HG02798 (cell line): ENCODE data around the gene CXCR6.

Experiments used
- ATAC-seq: cut with Tn5 transposase; IDR thresholded peaks from one replicate; pipeline ENCODE4 v1.9.1; 2021; ENCODE audit warnings: mild to moderate bottlenecking; ENCODE audit not compliant: unreplicated experiment, poor library complexity

The CXCR6 gene

DNA sequence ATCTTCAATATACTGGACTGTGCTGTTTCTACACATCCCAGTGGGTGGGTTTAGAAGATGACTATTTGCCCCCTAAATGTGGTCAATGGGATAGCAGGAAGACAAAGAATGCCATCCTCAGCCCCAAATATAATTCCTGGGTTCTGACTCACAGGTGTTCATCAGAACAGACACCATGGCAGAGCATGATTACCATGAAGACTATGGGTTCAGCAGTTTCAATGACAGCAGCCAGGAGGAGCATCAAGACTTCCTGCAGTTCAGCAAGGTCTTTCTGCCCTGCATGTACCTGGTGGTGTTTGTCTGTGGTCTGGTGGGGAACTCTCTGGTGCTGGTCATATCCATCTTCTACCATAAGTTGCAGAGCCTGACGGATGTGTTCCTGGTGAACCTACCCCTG is 3.0 kb downstream of the CXCR6 start:
- no peak for ATAC-seq

DNA sequence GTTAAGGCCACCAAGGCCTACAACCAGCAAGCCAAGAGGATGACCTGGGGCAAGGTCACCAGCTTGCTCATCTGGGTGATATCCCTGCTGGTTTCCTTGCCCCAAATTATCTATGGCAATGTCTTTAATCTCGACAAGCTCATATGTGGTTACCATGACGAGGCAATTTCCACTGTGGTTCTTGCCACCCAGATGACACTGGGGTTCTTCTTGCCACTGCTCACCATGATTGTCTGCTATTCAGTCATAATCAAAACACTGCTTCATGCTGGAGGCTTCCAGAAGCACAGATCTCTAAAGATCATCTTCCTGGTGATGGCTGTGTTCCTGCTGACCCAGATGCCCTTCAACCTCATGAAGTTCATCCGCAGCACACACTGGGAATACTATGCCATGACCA is 3.6 kb downstream of the CXCR6 start:
- no peak for ATAC-seq

DNA sequence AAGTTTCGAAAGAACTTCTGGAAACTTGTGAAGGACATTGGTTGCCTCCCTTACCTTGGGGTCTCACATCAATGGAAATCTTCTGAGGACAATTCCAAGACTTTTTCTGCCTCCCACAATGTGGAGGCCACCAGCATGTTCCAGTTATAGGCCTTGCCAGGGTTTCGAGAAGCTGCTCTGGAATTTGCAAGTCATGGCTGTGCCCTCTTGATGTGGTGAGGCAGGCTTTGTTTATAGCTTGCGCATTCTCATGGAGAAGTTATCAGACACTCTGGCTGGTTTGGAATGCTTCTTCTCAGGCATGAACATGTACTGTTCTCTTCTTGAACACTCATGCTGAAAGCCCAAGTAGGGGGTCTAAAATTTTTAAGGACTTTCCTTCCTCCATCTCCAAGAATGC is 4.1 kb downstream of the CXCR6 start:
- ATAC-seq, result no peak

DNA sequence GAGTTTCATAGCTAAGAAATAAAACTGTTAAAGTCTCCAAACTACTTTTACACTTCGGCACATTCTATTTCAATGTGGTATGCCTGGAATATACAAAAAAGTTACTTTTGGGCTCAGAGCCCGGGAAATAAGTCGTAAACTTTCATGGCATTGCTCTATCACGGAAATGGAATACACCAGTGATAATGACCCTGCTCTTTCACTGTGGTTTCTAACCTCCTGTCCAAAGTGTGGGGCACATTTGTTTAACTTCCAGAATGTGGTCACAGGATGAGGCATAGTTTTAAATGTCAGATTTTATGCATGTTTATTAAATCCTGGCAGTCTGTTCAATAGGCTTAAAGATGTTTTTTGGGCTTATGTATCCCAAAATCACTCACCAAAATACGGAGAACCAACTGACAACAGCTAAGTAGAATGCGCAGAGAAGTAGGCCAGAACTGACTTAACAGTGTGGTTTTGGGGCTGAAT is 5.1 kb downstream of the CXCR6 start:
- ATAC-seq, result no peak

DNA sequence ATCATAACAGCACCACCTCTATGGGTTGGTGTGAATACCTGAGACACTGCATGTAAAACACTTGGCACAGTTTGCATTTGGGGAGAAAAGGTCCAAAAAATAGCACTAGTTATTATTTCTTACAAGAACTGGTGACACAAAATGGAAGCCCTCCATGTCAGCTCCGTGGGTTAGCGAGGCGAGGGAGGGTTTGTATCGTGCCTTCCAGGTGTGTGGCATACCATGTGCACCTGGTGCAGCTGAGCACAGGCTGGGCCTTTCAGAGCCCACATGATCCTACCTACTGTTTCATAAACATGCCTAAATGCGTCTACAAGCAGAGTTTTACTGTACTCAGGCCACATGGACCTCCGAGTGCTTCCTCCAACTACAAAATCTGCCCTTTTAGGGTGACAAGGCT is 5.6 kb downstream of the CXCR6 start:
- ATAC-seq, result no peak

DNA sequence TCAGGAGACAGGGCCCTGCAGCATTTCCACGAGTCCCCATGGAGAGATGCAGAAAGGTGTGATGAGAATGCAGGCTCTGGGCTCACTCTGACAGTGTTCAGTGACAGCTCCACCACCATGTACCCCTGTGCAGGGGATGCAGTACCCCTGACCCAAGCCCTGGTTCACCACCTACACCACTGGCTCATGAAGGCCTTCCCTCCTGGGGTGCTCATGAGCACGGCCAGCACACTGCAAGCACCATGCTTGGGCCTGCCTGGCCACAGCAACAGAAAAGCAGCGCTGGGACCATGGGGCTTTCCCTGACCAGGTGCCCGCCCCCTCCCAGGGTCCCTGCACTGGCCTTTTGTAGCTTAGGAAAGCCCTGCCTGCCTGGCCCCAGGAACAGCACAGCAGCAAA is 6.2 kb downstream of the CXCR6 start:
- no peak for ATAC-seq

DNA sequence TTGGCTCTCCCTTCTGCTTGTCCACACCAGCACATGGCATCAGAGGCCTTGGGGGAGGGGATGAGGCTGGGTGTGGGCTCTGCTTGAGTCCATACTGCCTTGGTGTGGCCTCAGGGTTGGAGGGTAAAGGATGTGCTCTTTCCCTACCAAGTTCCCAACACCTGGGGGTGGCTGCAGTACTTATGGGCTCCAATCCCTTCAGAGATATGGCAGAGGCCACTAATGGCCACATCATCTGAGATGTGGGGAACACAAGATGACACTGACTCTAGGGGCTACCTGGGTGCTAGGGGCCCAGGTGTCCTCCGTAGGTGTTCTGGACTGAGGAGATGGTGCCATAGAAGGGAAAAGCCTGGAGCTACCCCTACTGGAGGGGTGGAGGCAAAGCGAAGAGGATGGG is 6.9 kb downstream of the CXCR6 start:
- ATAC-seq, result no peak

DNA sequence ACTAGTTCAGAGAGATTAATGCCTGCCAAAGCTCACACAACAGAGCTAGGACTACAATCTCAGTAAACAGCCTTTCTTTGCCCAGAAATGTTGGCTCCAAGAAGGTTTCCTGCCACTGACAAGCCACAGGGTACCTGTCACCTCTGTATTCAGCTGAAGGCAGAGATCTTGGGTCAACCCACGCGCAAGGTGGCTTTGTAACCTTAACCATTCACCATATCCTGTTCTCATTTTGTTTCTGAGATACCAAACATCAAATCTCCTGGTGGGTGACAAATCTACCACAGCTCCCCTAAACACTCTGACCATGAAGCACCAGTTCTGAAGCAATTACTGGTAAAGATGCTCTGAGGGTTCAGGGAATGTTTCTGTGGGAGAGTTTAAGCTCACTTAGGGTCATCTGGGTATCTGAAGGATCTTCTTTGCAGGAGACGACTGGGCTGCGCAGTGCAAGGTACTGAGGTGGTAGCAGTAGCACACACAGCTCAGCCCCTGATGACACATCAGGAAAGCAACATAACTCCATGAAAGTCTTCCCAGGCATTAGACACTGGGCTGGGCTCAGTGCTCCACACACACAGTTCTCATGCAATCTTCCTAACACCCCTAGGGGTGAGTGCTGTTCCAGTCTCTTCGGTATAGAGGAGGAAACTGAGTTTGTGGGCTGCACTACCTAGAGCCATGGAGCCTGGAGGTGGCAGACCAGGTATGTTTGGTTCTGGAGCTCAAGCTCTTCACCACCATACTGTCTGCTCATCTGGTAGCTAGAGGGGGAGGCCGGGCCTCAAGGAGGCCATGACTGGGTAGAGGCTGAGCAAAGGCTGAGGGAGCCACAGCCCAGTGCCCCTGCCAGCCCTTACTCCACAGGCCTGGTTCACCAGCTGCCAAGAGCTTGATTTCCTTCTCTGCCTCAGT is 7.7 kb downstream of the CXCR6 start:
- ATAC-seq, result no peak

DNA sequence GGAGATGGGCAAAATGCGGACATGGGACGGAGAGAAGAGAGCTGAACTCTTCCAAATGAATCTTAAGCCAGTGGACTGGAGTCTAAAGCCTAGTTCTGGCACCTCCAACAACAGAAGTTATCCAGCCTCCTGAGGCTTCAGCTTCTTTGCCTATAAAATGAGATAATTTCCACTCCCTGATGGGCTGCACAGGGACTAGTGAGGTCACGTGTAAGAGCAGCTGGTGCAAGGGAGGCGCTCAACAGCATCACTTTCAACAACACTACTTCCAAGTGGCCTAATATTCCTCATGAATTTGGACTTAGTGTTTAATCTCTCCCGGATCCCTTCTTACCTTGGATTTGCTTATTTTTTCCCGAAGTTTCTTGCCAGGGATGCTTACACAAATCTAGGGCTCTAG is 8.7 kb downstream of the CXCR6 start:
- ATAC-seq, result no peak

DNA sequence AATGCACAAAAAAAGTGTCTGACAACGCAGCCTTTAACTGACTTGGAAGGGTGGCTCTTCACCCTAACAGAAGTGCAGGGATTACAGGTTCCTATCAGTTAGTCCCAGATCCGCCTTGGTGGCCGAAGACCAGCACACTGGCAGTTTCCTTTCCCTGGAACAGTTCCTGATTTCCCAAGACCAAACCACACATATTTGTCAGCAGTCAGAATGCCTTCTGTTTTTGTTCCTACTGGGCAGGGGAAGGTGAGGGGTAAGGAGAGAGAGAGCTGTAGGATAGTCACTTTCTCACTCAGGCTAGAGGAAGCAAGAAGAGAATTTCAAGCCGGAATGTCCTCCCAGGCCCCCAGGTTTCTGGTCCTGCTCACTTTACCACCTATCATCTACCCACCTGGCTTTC is 9.2 kb downstream of the CXCR6 start:
- ATAC-seq, result no peak

DNA sequence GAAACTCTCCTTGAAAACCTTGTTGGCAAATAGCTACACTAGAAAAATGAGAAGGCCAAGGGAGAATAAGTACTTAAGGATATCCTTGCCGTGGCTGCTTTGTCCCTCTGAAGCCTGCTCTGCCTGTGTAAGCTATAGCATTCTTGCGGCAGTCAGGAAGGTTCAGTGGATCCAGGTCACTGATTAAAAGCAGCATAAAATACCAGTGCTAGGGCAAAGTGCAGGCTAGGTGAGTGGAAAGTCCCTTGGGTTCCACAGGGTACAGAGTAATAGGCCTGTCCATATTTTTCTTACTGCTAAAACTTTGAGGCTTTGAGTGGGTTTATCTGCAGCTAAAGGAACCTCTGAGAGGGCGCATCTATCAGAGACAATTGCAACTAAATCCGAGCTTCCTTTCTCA is 10.3 kb downstream of the CXCR6 start:
- ATAC-seq, result no peak

DNA sequence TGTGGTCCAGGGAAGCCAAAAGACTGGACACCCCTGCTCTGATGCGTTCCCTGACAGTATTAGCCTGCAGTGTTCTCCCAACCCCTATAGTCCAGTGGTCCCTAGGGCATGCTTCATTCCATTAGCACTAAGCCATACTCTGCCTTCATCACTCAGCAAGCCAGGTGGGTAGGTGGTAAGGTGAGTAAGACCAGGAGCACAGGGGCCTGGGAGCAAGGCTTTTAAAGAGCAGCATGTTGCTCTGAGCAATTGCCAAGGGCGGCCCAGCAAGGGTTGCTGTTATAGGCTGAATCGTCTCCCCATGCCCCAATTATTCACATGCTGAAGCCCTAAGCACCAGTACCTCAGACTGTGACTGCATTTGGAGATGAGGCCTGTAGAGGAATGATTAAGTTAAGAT is 11.0 kb downstream of the CXCR6 start:
- no peak for ATAC-seq

DNA sequence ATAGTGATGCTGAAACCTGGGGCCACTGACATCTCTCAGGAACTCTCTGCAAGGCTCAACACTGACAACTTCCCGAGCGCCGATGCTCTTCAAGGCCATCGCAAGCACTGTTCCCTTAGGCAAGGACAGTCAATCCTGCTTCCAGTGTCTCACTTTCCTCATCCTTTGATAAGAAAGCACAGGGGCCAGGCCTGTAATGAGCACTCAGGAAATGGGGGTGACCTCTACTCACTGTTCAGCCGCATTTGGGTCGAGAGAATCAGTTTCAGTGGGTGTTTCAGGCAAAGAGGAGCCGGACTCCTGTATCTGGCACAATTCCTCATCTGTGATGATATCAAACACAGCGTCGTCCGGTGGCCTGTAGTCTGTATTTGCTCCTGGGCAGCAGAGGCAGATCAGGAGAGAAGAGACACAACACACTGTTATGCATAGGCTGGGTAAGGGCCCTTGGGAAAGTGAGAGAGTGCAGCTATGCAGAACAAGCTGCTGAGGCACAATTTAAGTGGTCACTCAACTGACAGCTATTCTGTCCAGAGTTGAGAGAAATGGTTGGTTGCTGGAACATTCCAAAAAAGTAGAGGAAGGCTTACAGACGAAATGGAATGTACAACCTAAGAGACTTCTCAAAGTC is 11.9 kb downstream of the CXCR6 start:
- ATAC-seq, result no peak

DNA sequence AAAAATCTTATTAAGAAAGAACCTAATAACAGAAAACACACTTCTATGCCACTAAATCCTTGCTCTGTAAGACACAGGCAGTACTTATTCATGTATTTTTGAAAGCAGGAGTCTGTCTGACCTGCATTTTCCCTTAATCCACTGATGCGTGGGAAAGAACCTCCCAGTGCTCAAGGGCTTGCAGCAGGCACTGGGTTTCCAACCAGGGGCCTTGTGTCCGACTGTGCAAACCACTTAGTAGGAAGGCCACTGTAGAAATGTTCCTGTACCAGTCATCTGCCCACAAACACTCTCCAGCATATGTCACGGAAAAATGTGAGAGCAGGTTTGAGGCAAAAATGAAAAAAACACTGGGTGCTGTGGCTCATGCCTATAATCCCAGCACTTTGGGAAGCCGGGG is 12.4 kb downstream of the CXCR6 start:
- no peak for ATAC-seq

DNA sequence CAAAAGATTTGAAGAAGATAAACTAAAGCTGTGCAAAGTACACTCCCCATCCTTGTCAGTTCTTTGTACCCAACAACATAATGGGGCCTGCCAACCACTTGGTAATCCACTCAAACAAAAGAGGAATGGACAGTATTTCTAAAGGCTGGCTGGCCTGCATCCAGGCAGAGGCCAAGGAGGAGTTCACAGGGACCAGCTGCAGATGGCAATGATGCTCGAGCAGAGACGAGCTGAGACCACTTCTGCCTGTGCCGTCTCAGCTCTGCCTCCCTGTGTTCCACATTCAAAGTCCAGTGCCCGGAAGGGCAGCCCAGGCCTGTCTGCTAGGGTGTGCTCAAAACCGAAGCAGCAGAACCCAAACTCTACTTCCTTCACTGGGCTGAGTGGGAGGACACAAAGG is 14.3 kb downstream of the CXCR6 start:
- ATAC-seq, result no peak

DNA sequence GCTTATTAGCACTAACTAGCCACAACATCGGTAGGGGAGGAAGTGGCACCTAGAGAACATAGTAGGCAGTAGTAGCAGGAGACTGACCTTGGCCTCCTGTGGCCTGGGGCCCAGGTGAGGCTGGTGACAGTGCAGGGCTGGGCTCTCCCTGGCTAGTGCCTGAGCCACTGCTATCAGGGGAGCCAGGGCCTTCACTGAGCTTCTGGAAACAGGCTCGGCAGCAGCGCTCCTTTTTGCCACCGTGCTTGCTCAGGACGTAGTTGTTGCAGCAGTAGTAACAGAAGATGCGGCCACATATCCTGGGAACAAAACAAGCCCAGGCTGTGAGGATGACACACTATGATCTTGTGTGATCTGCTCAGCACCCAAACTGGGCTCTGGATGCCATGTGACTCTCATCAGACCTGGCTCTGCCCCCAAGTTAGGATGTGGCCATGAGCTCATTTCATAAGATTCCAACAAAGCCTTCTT is 15.1 kb downstream of the CXCR6 start:
- no peak for ATAC-seq

DNA sequence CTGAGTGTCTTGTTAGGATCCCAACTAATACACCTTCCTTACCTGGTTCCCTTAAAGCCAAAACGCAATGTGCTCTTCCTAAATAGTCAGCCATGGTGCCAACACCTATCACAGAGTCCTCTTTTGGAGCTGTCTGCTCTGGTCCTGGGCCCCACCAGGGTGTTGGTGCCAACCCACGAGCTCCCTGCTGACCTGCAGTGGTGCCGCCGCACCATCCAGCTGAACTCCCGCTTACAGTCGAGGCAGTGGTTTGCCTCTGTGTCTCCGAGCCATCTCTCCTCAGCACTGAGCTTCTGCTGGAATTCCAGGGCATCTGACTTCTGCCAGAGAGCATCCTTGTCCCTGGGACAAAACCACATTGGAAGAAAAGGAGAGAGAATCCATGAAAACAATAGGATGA is 15.9 kb downstream of the CXCR6 start:
- ATAC-seq, result no peak

DNA sequence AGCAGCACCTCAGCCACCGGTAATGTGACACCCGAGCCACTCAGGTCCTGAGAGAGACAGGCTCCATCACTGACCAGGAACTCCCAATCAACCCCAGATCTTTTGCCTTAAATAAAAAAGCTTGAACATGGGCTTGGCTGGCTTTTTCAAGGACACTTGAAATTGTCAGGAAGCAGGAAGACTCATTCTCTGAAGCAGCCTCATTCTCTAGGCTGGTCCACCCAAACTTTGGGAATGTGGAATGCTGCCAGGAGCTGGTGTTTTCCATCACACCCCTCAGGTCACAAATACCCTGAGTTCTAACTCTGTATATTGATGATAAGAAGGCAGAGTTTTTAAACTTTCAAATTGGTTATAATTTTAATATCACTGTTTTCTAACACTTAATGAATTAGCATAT is 17.0 kb downstream of the CXCR6 start:
- no peak for ATAC-seq

DNA sequence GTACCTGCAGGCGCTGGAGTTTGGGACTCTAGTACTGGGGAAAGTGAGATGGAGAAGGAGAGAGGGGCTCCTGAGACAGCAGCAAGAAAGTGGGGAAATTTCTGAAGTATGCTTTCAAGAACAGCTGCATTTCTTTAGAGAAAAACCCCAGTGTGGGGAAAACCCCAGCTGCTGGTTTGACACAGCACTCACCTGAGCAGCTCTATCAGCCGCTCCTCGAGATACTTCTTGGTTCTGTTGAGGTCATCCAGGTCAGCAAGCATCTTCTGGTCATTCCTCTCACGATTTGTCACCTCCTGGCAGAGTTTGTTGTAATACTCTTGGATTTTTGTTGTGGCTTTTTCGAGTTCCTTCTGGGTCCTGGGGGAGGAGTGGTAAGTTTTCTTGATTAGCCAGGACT is 18.8 kb downstream of the CXCR6 start:
- ATAC-seq, result no peak

DNA sequence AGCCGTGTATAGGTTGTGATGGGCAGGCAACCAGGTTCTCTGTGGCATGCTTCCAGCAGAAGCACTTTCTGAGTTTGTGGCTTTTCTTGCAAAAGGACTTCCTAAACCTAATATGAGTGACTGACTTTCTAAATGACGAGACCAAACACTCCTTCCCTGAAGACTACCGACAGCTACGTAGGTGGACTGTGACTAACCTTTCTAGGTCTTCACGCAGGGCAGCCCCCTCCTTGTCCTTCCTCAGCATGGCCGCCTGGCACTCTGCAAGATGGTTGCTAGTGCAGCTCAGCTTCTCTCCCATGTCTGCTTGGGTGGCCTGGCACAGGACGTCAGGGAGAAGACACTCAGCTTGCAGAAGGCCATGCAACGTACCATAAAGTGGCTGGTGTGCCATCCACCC is 20.9 kb downstream of the CXCR6 start:
- peak; percentile 33 for ATAC-seq

DNA sequence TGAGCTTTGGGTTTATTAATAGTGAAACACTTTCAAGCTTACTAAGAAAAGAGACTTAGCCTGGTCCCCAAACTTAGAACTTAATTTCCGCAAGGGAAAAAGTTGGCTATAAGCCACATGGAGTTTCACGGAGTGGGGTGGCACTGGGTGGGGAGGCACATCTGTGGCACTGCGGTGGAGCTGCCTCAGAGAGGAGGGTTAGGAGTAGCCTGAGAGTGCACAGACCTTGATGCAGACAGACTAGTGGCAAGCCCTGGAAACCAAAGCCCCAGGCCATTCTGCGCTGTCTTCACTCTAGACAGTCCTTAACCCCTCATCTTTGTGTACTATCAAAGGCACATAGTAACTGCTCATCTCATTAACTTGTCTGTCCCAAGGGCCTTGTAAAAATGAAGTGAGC is 22.0 kb downstream of the CXCR6 start:
- no peak for ATAC-seq

DNA sequence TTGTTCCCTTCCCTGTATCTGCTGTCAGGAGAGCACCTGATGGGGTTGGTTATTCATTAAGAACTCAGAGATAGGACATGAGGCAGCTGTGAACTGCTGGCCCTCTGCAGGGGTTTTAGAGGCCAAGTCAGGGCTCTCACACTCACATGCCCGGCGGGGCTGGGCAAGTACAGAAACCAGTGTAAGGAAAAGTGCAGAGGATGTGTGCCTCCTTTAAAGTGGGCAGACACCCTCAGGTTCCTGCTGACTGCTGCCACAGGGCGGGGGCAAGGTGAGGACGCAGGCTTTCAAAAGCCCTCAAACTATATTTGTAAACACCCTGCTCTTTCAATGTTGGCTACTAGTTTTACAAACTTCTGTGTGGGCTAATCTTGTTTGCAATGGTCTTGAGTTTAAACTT is 22.4 kb downstream of the CXCR6 start:
- ATAC-seq, result no peak
